ENCODE measurements around the gene HIPK2.

The HIPK2 gene

GRCh38 chr7:139526578-139527544 lies 250.9 kb downstream of the HIPK2 start:
- no peak for ATAC-seq (ENCODE audit: insufficient read depth, low read depth)
- Histone ChIP-seq H3K27me3 (ENCODE audit: insufficient read depth, low read length, poor library complexity) (no peaks in the 10 kb centered on the region), H3K36me3 (ENCODE audit: insufficient read depth, low read length) (no peaks in the 10 kb centered on the region), H3K4me2 (ENCODE audit: insufficient read depth, low read length) (no peak overlapping the region), H3K4me3 (ENCODE audit: low read depth in 1 of 2, low read length in 2 of 2) (no peak overlapping the region), H4K20me1 (ENCODE audit: insufficient read depth, low read length) (no peaks in the 10 kb centered on the region), H3K79me2 (ENCODE audit: insufficient read depth, low read length) (no peaks in the 10 kb centered on the region), H3K4me1 (ENCODE audit: insufficient read depth, low read length) (no peaks in the 10 kb centered on the region), H3K9me3 (ENCODE audit: insufficient read depth, low read length, severe bottlenecking) (no peaks in the 10 kb centered on the region), H3K27ac (ENCODE audit: low read length) (no peak overlapping the region), H2AFZ (ENCODE audit: low read depth, low read length) (no peak overlapping the region), H3K9ac (ENCODE audit: low read depth, low read length) (no peak overlapping the region)
- no peak for DNase-seq
- no peak for TF ChIP-seq EZH2 (IDR thresholded peaks at IDR 0.05; ENCODE audit: borderline replicate concordance, low read depth, low read length, severe bottlenecking)
- TF ChIP-seq CTCF (IDR thresholded peaks at IDR 0.05; ENCODE audit: borderline replicate concordance, extremely low read depth, low read length, poor library complexity, severe bottlenecking): no peak

GRCh38 chr7:139525750-139526149 lies 252.0 kb downstream of the HIPK2 start:
- H3K36me3 ChIP-seq (ENCODE audit: insufficient read depth, low read length): no peaks in the 10 kb centered on the region
- no peak overlapping the region for H3K4me2 ChIP-seq (ENCODE audit: insufficient read depth, low read length)
- H3K9me3 ChIP-seq (ENCODE audit: insufficient read depth, low read length, severe bottlenecking): no peaks in the 10 kb centered on the region
- no peak for ATAC-seq (ENCODE audit: insufficient read depth, low read depth)
- TF ChIP-seq CTCF (IDR thresholded peaks at IDR 0.05; ENCODE audit: borderline replicate concordance, extremely low read depth, low read length, poor library complexity, severe bottlenecking) (no peak), EZH2 (IDR thresholded peaks at IDR 0.05; ENCODE audit: borderline replicate concordance, low read depth, low read length, severe bottlenecking) (no peak)
- H3K27ac ChIP-seq (ENCODE audit: low read length): no peak overlapping the region
- no peaks in the 10 kb centered on the region for H4K20me1 ChIP-seq (ENCODE audit: insufficient read depth, low read length)
- no peak overlapping the region for H3K4me3 ChIP-seq (ENCODE audit: low read depth in 1 of 2, low read length in 2 of 2)
- H2AFZ ChIP-seq (ENCODE audit: low read depth, low read length): no peak overlapping the region
- peaks cover 5% of the 10 kb centered on the region for H3K27me3 ChIP-seq (ENCODE audit: insufficient read depth, low read length, poor library complexity)
- H3K4me1 ChIP-seq (ENCODE audit: insufficient read depth, low read length): no peaks in the 10 kb centered on the region
- no peak for DNase-seq
- H3K9ac ChIP-seq (ENCODE audit: low read depth, low read length): no peak overlapping the region
- H3K79me2 ChIP-seq (ENCODE audit: insufficient read depth, low read length): no peaks in the 10 kb centered on the region

GRCh38 chr7:139525239-139525638 lies 252.6 kb downstream of the HIPK2 start:
- Histone ChIP-seq H3K9me3 (ENCODE audit: insufficient read depth, low read length, severe bottlenecking) (no peaks in the 10 kb centered on the region), H3K79me2 (ENCODE audit: insufficient read depth, low read length) (no peaks in the 10 kb centered on the region), H3K27me3 (ENCODE audit: insufficient read depth, low read length, poor library complexity) (peaks cover 5% of the 10 kb centered on the region), H3K4me2 (ENCODE audit: insufficient read depth, low read length) (no peak overlapping the region), H2AFZ (ENCODE audit: low read depth, low read length) (no peak overlapping the region), H3K4me3 (ENCODE audit: low read depth in 1 of 2, low read length in 2 of 2) (no peak overlapping the region), H4K20me1 (ENCODE audit: insufficient read depth, low read length) (no peaks in the 10 kb centered on the region), H3K36me3 (ENCODE audit: insufficient read depth, low read length) (no peaks in the 10 kb centered on the region), H3K27ac (ENCODE audit: low read length) (no peak overlapping the region), H3K4me1 (ENCODE audit: insufficient read depth, low read length) (no peaks in the 10 kb centered on the region), H3K9ac (ENCODE audit: low read depth, low read length) (no peak overlapping the region)
- ATAC-seq (ENCODE audit: insufficient read depth, low read depth) (no peak), DNase-seq (no peak)
- TF ChIP-seq EZH2 (IDR thresholded peaks at IDR 0.05; ENCODE audit: borderline replicate concordance, low read depth, low read length, severe bottlenecking) (no peak), CTCF (IDR thresholded peaks at IDR 0.05; ENCODE audit: borderline replicate concordance, extremely low read depth, low read length, poor library complexity, severe bottlenecking) (no peak)

All from DND-41 (cell line).